Stimulated activated CD4-positive, alpha-beta T cell treated with anti-CD3 and anti-CD28 coated beads, Interleukin-2, amount 100 ng/mL, for 4 hours (primary cell): ENCODE results near the gene PRPF18.
A peak's percentile ranks its signal among the peaks of the same experiment; 100 is the strongest.
"Not testable (repeated sequence)": the region's sequence is repeated elsewhere in the genome, so short reads cannot be mapped to it uniquely, and the experiment has no call there.

ENCODE experiments used
- DNase-seq: peaks from one replicate; pipeline ENCODE4 v3.0.0-alpha.2; 2020; ENCODE audit warnings: low read depth

PRPF18 gene, protein sequence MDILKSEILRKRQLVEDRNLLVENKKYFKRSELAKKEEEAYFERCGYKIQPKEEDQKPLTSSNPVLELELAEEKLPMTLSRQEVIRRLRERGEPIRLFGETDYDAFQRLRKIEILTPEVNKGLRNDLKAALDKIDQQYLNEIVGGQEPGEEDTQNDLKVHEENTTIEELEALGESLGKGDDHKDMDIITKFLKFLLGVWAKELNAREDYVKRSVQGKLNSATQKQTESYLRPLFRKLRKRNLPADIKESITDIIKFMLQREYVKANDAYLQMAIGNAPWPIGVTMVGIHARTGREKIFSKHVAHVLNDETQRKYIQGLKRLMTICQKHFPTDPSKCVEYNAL

DNA sequence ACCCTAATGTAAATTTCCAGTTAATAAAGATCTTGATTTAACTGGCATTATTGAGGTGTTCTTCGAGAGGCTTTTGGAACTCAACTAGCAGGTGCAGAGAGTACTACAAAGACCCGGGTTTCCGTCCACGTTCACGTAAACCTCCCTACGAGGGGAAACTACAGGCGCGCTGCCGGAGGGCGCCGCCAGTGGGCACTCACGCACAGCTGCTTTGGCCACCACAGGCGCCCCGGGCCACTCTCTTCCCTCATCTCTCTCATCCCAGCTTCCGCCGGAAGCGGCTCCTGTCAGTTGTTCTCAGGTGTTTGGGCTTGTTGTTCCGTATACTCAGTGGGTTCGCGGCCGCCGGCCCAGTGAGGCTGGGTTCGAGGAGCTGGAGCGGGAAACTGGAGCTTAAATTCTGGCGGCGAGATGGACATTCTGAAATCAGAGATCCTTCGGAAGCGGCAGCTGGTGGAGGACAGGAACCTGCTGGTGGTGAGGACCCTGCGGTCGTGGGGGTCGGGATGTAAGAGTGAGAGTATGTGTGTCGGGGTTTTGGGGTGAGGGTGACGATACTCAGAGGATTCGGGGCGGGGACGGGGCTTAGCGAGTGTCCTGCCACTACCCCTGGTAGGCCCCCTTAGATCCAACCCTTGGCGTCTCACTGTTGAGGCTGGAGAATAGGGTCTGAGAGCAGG, at the start of gene PRPF18:
Gene PRPF18 (plus strand): TSS at position 290 of the 680 bp plus-strand sequence. CDS start 122 bp downstream, at position 412.
- peak; percentile 91 for DNase-seq

DNA sequence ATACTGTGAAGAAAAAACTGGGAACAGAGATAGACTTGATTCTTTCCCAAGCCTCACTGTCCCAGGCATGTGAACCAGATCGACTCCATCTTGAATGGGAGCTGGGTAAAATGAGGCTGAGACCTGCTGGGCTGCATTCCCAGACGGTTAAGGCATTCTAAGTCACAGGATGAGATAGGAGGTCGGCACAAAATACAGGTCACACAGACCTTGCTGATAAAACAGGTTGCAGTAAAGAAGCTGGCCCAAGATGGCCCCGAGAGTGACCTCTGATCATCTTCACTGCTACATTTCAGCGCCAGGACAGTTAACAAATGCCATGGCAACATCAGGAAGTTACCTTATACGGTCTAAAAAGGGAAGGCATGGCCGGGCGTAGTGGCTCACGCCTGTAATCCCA, 48.8 kb upstream of the PRPF18 start:
- not testable (repeated sequence) for DNase-seq

DNA sequence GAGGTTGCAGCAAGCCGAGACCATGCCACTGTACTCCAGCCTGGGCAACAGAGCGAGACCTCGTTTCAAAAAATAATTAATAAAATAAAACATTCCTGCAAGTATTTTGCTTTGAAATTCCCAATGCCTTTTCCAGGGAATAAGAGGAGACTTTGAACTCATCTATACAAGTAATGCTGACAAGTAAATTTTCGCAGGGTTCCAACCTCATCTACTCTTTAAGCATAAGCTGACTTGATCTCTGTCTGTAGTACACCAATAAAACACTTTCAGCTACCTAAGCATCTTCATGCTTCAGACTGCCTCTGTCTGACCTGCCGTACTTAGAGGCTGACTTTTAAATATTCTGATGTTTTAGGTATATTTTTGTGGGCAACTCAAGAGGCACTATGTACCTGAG, 44.2 kb upstream of the PRPF18 start:
- DNase-seq, result no peak

DNA sequence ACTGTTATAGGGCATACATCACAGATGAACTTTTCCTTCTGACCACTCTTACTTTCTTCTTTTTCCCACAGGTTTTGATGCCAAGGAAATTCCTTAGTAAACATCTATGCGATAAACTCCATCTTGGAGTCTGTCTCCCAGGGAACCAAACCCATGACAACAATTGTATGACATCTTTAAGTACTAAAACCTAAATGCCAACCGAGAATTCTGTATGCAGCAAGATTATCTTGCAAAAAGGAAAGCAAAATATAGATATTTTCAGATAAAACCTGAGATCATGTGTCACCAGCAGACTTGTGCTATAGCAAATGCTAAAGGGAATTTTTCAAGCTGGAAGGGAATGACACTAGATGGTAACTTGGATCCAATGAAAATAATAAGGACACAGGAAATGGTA, 36.0 kb upstream of the PRPF18 start:
- DNase-seq, result no peak

DNA sequence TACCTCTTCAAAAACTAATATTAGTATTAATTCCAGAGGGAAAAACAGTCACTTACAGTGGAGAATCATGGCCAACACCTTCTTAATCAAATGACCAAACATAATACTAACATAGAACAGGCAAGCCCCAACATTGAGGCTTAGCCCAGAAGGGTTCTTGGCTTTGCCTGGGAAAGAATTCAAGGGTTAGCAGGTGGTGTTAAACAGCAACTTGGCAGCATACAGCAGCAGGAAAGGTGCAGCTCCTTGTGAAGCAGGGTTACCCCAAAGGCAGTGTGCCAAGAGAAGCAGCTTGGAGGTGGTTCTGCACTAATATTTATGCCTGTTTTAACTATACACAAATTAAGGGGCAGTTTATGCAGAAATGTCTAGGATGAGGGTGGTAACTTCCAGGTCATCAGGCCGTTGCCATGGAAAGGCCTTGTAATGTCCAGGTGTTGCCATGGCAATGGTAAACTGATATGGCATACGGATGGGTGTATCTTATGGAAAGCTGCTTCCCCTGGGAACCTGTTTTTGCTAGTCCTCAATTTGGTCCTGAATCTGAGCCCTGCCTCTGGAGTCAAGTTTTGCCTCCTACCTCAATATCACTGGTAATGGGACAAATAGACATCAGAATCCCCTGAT, 30.8 kb upstream of the PRPF18 start:
- DNase-seq, result no peak

DNA sequence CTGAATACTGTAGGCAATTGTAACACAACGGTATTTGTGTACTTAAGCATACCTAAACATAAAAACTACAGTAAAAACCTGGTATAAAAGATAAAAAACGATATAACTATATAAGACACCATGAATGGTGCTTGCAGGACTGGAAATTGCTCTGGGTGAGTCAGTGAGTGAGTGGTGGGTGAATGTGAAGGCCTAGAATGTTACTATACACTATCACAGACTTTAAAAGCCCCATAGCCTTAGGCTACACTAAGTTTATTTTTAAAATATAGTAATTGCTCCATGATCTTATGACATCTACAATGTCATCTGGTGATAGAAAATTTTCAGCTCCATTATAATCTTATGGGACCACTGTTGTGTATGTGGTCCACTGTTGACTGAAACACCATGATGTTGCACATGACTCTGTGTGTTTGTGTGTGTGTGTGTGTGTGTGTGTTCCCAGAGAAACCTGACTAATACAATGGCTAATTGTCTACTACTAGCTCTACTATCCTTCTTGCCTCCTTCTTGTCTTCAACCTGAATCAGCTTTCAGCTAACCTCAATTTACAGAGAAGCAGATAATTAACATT, 27.6 kb upstream of the PRPF18 start:
- no peak for DNase-seq

DNA sequence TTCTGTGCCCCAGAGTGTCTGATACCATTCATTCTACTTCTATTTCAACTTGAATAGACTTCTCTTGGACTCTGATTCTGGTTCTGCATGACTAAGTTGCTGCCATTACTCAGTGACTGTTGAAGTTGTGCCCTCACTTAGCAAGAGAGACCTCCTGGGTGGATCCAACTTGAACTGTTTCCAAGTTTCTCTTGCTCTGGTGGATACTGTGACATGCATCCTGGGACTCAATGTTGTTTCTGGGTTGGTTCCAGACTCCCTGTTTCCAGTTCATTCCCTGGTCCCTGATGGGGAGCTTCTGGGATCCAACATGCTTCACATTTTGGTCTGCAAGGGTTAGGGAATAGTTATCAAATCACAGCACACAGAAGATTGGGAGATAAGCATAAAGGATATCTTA, 26.2 kb upstream of the PRPF18 start:
- DNase-seq, result no peak

DNA sequence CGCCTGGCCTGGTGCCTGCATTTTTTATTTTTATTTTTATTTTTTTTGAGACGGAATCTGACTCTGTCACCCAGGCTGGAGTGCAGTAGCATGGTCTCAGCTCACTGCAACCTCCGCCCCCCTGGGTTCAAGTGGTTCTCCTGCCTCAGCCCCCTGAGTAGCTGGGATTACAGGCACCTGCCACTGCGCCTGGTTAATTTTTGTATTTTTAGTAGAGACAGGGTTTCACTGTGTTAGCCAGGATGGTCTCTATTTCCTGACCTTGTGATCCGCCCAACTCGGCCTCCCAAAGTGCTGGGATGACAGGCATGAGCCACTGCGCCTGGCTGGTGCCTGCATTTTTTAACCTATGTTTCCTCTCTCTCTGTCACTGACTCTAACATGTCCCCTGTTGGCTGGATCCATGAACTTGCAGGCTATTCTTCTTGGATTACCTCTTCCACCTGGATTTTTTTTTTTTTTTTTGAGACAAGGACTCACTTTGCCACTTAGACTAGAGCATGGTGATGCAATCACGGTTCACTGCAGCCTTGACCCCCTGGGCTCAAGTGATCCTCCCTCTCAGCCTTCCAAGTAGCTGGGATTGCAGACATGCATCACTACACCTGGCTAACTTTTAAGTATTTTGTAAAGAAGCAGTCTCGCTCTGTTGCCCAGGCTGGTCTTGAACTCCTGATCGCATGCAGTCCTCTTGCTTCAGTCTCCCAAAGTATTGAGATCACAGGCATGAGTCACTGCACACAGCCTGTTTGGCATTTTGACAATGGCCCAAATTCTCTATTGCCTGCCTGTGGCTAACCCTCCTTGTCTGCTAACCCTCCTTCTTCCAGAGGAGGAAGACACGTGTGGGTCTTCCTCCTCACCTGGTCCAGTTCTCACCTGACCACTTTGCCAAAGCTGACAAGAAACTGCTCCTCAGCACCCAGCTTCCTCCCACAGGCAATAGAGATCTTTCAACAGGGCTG, 23.0 kb upstream of the PRPF18 start:
- no peak for DNase-seq

DNA sequence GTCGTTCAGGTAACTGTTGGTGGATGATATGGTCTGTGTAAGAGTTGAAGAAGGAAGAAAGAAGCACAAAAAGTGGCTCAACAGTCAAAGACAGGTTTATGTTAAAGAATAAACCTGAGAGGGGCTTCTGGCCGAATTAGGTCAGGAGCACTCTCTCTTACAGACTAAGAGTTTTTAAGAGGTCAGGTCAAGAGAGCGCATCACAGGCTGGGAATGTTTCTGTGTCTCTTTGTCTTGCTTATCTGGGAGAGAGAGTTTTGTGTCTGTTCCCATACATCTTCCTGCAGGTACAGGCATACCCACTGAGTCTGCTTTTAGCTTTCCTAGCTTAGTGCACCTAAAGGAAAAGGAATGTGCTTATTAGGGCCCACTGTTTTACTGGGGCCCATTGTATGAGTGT, 22.2 kb upstream of the PRPF18 start:
- no peak for DNase-seq

DNA sequence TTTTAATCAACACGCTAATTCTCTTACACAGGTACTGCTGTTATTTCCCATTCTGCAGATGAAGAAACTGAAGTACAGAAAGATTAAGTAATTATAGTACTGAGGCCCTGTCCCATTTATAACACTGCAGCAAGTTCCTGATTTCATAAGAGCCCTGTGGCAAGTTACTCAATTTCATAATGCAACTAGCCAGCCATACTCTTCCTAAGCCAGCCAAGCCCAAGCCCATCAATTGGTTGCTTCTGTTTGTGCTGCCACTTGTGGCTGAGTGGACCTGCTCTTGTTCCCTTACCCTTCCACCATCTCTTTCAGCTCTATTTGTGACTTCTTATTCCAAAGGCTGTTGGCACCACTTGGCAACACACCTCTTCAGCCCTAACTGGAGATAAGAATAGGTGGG, 19.7 kb upstream of the PRPF18 start:
- no peak for DNase-seq

DNA sequence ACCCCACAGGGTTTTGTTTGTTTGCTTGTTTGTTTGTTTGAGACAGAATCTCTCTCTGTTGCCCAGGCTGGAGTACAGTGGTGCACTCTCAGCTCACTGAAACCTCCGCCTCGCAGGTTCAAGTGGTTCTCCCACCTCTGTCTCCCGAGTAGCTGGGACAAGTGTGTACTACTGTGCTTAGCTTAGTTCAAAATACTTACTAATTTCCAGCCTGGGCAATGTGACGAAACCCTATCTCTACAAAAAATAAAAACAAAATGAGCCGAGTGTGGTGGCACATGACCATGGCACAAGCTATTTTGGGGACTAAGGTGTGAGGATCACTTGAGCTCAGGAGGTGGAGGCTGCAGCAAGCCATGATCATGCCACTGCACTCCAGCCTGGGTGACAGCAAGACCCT, 15.2 kb upstream of the PRPF18 start:
- no peak for DNase-seq

DNA sequence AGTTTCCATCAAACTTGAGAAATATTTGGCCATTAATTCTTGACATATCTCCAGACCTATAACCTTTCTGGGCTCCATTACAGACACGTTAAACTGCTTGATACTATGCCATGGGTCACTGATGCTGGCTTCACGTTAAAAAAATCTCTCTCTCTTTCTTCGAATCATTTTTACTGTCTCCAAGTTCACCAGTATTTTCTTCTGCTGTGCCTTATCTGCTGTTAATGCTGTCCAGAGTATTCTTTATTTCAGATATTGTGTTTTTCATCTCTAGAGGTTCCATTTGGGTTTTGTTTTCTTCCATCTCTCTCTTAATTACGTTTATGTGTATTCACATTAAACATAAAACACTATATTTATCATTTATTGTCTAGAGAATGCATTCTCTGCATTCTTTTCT, 12.8 kb upstream of the PRPF18 start:
- DNase-seq, result no peak

DNA sequence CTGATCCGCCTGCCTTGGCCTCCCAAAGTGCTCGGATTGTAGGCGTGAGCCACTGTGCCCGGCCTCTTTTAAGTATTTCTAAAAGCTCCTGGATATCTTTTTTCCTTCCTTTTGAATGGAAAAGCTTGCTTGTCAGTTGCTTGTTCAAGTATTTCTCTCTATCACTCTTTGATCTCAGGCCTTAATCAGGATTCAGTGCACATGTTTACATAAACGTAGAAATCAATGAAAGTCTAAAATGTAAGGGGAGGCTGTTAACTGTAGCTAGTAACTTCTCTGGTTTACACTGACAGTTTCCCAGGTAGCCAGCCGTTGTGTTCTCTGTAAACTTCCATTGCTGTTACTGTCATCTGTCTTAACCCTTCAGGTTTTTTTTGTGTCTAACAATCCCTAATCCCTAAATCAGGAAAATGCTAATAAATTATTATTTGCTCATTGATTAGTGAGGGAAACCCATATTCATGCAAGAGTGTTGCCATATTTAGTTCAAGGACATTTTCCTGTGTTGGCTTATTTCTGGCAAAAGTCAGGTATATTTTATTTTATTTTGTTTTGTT, 1.5 kb upstream of the PRPF18 start:
- DNase-seq, result no peak

DNA sequence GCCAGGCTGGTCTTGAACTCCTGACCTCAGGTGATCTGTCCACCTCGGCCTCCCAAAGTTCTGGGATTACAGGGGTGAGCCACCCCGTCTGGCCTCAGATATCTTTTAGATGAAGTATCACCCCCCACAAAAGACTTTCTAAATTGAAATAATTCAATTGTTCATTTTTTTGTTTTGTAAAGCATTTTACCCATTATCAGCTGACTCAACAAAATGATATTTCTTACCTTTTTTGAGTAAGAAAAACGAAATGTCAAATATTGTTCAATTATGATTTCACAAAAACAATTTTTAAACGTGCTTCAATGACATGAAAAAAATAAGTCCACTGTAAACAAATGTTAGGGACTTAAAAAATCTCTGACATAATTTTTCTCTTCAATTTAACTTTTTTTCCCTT, 822 bp upstream of the PRPF18 start:
- no peak for DNase-seq

DNA sequence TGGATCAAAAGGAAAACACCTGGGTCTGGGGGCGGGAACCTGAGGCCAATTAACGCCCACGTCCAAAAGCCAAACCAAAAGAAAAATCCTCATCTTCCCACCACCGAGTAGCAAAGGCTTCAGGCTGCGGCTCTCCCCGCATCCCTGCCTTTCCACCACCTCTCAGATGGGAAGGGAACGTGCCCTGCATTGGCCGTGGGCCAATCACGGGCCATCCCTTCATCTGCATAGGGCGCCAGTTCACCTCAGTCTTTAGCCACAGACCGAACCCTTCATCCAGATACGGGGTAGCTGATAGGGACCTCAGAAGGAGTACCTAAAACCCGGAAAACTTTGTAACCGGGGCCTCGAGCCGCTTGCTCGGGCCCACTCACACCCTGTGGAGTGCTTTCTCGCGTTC, 626 bp downstream of the PRPF18 start:
- no peak for DNase-seq

DNA sequence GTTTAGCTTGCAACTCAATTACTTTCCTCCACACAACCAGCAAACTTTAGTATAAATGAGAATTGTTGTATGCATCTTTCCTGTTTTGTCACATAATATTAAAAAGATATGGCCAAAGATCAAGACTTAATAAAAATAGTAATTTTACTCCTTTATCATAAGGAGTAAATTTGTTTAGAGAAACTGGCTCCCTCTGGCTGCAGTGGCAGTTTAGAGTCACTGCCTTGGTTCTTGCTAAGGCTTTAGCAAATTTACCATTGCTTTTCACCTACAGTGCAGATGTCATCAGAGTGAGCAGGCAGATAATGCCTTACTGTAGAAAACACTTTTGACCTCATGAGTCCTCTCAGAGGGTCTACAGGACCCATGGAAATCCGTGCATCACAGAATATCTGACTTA, 2.6 kb downstream of the PRPF18 start:
- DNase-seq, result no peak

DNA sequence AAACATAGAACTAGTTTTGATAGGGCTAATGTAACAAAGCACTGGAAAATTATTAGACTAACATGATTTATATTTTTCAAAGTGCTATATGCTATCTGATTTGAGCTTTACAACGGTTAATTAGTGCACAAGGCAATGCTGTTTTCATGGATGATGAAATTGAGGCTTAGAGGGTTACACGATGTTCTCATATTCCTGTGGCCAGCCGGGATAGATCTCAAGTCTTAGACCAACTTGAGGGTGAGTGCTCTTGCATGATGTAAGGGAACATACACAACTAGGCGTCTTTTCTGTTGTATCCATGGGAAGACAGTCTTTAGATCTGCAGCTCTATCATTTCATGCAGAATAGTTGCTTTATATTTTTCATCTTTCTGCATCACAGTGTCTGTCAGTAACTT, 4.1 kb downstream of the PRPF18 start:
- DNase-seq, result no peak

DNA sequence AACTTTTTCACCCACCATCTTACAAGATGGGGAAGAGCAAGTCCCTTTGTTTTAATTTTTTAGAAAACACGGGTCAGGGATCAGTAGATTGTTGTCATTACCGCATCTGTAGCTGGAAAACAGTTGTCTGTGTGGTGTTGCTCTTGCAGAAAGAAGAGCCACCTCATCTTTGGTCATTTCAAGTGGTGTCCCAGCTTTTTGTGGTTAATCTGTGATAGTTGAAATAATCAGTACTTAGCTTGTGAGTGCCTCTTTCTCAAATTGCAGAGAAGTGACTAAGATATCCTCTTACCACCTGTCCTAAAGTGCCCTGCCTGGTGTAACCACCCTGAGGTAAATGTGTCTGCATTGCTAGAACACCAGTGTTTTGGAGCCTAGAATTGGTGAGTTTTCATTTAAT, 5.5 kb downstream of the PRPF18 start:
- DNase-seq, result no peak

DNA sequence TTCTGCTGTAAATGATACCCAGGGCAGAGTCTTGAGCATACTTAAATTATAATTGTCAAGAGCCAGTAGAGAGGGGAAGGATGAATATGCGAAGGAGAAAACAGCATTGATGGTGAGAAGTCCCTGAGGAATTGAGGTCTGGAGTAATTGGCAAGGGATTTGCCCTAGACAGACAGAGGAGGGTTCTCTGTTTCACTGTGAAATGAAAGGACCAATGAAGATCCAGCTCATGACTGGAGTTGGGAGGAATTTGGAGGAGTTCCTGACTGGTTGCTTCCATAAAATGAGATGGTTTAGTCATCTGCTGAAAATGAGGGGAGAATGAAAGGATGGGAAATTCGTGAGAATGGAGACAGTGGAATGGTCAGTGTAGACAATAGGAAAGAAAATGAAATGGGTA, 6.8 kb downstream of the PRPF18 start:
- no peak for DNase-seq

DNA sequence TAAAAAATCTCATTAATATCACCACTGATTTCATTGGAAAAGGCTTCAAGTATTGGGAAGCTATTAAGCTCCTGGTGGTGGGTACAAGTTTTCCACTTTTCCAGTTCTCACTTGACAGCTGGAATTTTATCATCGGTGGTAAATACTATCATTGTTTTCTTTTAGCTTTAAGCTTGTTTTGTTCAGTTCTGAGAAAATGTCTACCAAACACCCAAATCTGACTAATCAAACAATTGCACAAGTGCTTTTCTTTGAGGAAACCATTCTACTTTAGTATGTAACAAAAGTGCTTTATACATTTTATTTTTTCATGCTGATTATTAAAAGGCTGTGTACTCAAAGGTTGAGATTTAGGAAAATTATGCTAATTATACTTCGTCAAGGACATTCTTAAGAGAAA, 7.9 kb downstream of the PRPF18 start:
- no peak for DNase-seq

DNA sequence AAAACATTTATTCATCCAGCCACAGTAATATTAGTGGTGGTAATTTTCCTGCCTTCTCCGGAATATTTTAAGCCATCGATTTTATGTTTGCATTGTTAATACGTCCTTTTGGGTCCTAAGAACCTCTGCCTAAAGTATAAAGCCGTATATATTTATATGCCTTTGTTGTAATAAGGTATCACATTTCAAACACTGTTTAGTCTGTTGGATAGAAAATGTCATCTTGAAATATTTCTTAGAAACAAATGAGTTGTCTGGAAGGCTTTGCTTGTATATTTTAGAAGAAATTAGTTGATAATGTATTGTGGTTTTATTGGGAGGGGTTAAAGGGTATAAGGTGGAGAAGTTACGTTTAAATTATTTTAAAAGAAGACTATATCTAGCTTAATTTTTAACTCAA, 11.1 kb downstream of the PRPF18 start:
- no peak for DNase-seq
